GM23338 (cell line): Measurements from ENCODE around the gene LATS1. TPM values are rescaled to one million over a fixed set of nuclear protein-coding genes. Genes with fewer than 3 reads are reported as not detected.

Experiments
- ATAC-seq: fragments of 200-7000 bp; cut with Tn5 transposase; 3 replicates; pipeline ENCODE4 v1.9.1; 2020
- DNase-seq: peaks from one replicate; pipeline ENCODE4 v3.0.0-alpha.2; 2015; ENCODE audit warnings: low spot score
- H2AFZ ChIP-seq: fragments of 200-600 bp; sonication (generic); 2 replicates; pipeline ENCODE4 v1.8.0; 2016; ENCODE audit warnings: antibody characterized with exemption, mild to moderate bottlenecking, moderate library complexity
- H3F3A ChIP-seq: fragments of 200-600 bp; sonication (generic); replicated peaks from 2 replicates; pipeline ENCODE4 v1.8.0; 2017; ENCODE audit warnings: antibody characterized with exemption, mixed run types, low read depth
- H3K27ac ChIP-seq: fragments of 200-600 bp; sonication (generic); 2 replicates; pipeline ENCODE4 v1.6.1; 2016; ENCODE audit warnings: low read depth
- H3K27me3 ChIP-seq: fragments of 200-600 bp; sonication (generic); 2 replicates; pipeline ENCODE4 v1.8.0; 2016; ENCODE audit warnings: mild to moderate bottlenecking, mixed run types, moderate library complexity; ENCODE audit not compliant: insufficient read depth
- H3K36me3 ChIP-seq: fragments of 200-600 bp; sonication (generic); 2 replicates; pipeline ENCODE4 v1.8.0; 2016; ENCODE audit warnings: mild to moderate bottlenecking; ENCODE audit not compliant: insufficient read depth
- H3K4me1 ChIP-seq: fragments of 200-600 bp; sonication (generic); 2 replicates; pipeline ENCODE4 v1.8.0; 2016; ENCODE audit warnings: mild to moderate bottlenecking, moderate library complexity; ENCODE audit not compliant: insufficient read depth
- H3K4me2 ChIP-seq: fragments of 200-600 bp; sonication (generic); 2 replicates; pipeline ENCODE4 v1.7.1; 2017; ENCODE audit warnings: mixed run types
- H3K4me3 ChIP-seq: fragments of 200-600 bp; sonication (generic); 2 replicates; pipeline ENCODE4 v1.6.1; 2016; ENCODE audit warnings: mixed run types
- H3K79me2 ChIP-seq: fragments of 200-600 bp; sonication (generic); replicated peaks from 2 replicates; pipeline ENCODE4 v1.8.0; 2017; ENCODE audit warnings: mild to moderate bottlenecking; ENCODE audit not compliant: insufficient read depth
- H3K9me2 ChIP-seq: fragments of 200-600 bp; sonication (generic); 2 replicates; pipeline ENCODE4 v1.8.0; 2017; ENCODE audit not compliant: insufficient read depth
- H4K20me1 ChIP-seq: fragments of 200-600 bp; sonication (generic); replicated peaks from 2 replicates; pipeline ENCODE4 v1.8.0; 2017; ENCODE audit warnings: mild to moderate bottlenecking; ENCODE audit not compliant: insufficient read depth
- H3K27ac Mint-ChIP-seq: 2 replicates; pipeline ENCODE4 v1.8.0; 2020; ENCODE audit warnings: inconsistent platforms, mild to moderate bottlenecking, moderate library complexity, mixed read lengths
- H3K27me3 Mint-ChIP-seq: 3 replicates; pipeline ENCODE4 v1.8.0; 2022; ENCODE audit warnings: low read depth, mild to moderate bottlenecking, moderate library complexity, mixed read lengths, inconsistent platforms; ENCODE audit not compliant: insufficient read depth, poor library complexity
- H3K36me3 Mint-ChIP-seq: 3 replicates; pipeline ENCODE4 v1.8.0; 2021; ENCODE audit warnings: low read depth, mild to moderate bottlenecking, inconsistent platforms, moderate library complexity, mixed read lengths
- H3K4me1 Mint-ChIP-seq: 3 replicates; pipeline ENCODE4 v1.8.0; 2020; ENCODE audit warnings: mild to moderate bottlenecking, inconsistent platforms, mixed read lengths
- H3K4me3 Mint-ChIP-seq: 3 replicates; pipeline ENCODE4 v1.8.0; 2021; ENCODE audit warnings: moderate library complexity, mild to moderate bottlenecking, inconsistent platforms, mixed read lengths
- H3K9me3 Mint-ChIP-seq: 3 replicates; pipeline ENCODE4 v1.8.0; 2020; ENCODE audit warnings: moderate library complexity, mild to moderate bottlenecking, inconsistent platforms, mixed read lengths
- CREB1 ChIP-seq: fragments of 250-450 bp; sonication (Bioruptor Pico); IDR thresholded peaks from 2 replicates; pipeline ENCODE4 v1.5.0; 2020; ENCODE audit warnings: low read depth, mild to moderate bottlenecking, moderate library complexity
- EZH2 ChIP-seq: fragments of 200-600 bp; sonication (generic); IDR thresholded peaks from one replicate; pipeline ENCODE4 v1.8.0; 2017; ENCODE audit warnings: antibody characterized with exemption, mild to moderate bottlenecking, low read depth; ENCODE audit not compliant: unreplicated experiment
- EZH2phosphoT487 ChIP-seq: fragments of 200-600 bp; sonication (generic); IDR thresholded peaks from one replicate; pipeline ENCODE4 v1.8.1; 2018; ENCODE audit warnings: antibody characterized with exemption; ENCODE audit not compliant: unreplicated experiment
- JUNB ChIP-seq: IDR thresholded peaks from one replicate; pipeline ENCODE4 v1.6.1; 2016; ENCODE audit warnings: antibody characterized with exemption; ENCODE audit not compliant: unreplicated experiment
- POLR2AphosphoS5 ChIP-seq: IDR thresholded peaks from 2 replicates; pipeline ENCODE4 v1.6.1; 2016; ENCODE audit warnings: antibody characterized with exemption, low read depth
- STAT1 ChIP-seq: IDR thresholded peaks from one replicate; pipeline ENCODE4 v1.6.1; 2016; ENCODE audit warnings: antibody characterized with exemption; ENCODE audit not compliant: unreplicated experiment
- ZNF114 ChIP-seq: fragments of 250-450 bp; sonication (Bioruptor Pico); IDR thresholded peaks from 2 replicates; pipeline ENCODE4 v1.5.0; 2020; ENCODE audit warnings: mild to moderate bottlenecking, moderate library complexity
- ZNF331 ChIP-seq: fragments of 250-450 bp; sonication (Bioruptor Pico); IDR thresholded peaks from 2 replicates; pipeline ENCODE4 v1.5.0; 2020; ENCODE audit warnings: low read depth, mild to moderate bottlenecking, moderate library complexity
- polyA plus RNA-seq: library from polyadenylated mRNA; unstranded; fragments of >200 nt; fragmentation: Nextera tagmentation; extraction: Ambion mirVana; gene quantifications from 2 replicates; pipeline ENCODE4 v1.2.1, GENCODE V29; 2016
- total RNA-seq: library from RNA; depleted of rRNA; stranded (reverse); fragments of >200 nt; shearing (Covaris generic); gene quantifications from 2 replicates; pipeline ENCODE4 v1.2.3, GENCODE V29; 2014
- TF ChIP-seq, protein P1 (sequence below), 2 experiments: fragments of 200-600 bp in 1 of 2; sonication (generic) in 1 of 2; conservative IDR thresholded peaks; 2 replicates each; pipeline versions ENCODE4 v1.5.1 to v1.6.1; 2016 to 2017; ENCODE audit warnings: antibody characterized with exemption in 2 of 2, low read depth in 2 of 2, mild to moderate bottlenecking in 2 of 2, moderate library complexity in 1 of 2
- TF ChIP-seq, protein P2 (sequence below): IDR thresholded peaks from one replicate; pipeline ENCODE4 v1.6.1; 2018; ENCODE audit warnings: antibody characterized with exemption; ENCODE audit not compliant: unreplicated experiment
- TF ChIP-seq, protein P3 (sequence below): IDR thresholded peaks from 2 replicates; pipeline ENCODE4 v1.6.1; 2016; ENCODE audit warnings: antibody characterized with exemption

Gene LATS1
- total and polyA plus RNA-seq, 2 experiments from 2014 or later, result 7.5 to 18.8 TPM

DNA sequence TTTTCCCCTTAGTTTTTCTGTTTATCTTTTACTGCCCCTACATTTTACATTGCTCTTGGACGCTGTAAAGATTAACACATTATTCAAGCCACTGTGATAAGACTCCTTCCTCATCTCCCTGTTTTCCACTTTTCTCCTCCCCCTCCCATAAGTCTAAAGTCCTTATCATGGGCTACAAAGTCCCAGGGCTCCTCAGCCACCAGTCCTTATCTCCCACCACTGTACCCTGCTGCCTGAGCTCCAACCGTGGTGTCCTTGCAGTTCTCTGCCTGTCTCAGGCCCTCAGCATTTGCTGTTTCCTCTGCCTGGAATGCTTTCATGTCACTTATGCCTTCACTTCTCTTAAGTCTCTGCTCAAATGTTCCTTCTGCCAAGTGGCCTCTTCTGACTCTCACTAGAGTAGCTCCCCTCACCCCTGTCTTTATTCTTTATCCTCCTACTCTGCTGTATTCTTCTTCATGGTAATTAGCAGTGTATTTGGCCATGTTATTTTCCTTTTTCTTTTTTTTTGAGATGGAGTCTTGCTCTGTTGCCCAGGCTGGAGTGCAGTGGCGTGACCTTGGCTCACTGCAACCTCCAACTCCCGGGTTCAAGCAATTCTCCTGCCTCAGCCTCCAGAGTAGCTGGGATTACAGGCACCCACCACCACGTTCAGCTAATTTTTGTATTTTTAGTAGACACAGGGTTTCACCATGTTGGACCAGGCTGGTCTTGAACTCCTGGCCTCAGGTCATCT is 10.8 kb upstream of the LATS1 start (continued):
- TF ChIP-seq, protein P1, sequence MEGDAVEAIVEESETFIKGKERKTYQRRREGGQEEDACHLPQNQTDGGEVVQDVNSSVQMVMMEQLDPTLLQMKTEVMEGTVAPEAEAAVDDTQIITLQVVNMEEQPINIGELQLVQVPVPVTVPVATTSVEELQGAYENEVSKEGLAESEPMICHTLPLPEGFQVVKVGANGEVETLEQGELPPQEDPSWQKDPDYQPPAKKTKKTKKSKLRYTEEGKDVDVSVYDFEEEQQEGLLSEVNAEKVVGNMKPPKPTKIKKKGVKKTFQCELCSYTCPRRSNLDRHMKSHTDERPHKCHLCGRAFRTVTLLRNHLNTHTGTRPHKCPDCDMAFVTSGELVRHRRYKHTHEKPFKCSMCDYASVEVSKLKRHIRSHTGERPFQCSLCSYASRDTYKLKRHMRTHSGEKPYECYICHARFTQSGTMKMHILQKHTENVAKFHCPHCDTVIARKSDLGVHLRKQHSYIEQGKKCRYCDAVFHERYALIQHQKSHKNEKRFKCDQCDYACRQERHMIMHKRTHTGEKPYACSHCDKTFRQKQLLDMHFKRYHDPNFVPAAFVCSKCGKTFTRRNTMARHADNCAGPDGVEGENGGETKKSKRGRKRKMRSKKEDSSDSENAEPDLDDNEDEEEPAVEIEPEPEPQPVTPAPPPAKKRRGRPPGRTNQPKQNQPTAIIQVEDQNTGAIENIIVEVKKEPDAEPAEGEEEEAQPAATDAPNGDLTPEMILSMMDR (conservative IDR thresholded peaks at IDR 0.05; ENCODE audit: low read depth in 2 of 2), result no peak
- TF ChIP-seq JUNB, result no peak
- TF ChIP-seq, protein P2, sequence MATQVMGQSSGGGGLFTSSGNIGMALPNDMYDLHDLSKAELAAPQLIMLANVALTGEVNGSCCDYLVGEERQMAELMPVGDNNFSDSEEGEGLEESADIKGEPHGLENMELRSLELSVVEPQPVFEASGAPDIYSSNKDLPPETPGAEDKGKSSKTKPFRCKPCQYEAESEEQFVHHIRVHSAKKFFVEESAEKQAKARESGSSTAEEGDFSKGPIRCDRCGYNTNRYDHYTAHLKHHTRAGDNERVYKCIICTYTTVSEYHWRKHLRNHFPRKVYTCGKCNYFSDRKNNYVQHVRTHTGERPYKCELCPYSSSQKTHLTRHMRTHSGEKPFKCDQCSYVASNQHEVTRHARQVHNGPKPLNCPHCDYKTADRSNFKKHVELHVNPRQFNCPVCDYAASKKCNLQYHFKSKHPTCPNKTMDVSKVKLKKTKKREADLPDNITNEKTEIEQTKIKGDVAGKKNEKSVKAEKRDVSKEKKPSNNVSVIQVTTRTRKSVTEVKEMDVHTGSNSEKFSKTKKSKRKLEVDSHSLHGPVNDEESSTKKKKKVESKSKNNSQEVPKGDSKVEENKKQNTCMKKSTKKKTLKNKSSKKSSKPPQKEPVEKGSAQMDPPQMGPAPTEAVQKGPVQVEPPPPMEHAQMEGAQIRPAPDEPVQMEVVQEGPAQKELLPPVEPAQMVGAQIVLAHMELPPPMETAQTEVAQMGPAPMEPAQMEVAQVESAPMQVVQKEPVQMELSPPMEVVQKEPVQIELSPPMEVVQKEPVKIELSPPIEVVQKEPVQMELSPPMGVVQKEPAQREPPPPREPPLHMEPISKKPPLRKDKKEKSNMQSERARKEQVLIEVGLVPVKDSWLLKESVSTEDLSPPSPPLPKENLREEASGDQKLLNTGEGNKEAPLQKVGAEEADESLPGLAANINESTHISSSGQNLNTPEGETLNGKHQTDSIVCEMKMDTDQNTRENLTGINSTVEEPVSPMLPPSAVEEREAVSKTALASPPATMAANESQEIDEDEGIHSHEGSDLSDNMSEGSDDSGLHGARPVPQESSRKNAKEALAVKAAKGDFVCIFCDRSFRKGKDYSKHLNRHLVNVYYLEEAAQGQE, result no peak
- TF ChIP-seq, protein P3, sequence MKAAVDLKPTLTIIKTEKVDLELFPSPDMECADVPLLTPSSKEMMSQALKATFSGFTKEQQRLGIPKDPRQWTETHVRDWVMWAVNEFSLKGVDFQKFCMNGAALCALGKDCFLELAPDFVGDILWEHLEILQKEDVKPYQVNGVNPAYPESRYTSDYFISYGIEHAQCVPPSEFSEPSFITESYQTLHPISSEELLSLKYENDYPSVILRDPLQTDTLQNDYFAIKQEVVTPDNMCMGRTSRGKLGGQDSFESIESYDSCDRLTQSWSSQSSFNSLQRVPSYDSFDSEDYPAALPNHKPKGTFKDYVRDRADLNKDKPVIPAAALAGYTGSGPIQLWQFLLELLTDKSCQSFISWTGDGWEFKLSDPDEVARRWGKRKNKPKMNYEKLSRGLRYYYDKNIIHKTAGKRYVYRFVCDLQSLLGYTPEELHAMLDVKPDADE, result no peak

DNA sequence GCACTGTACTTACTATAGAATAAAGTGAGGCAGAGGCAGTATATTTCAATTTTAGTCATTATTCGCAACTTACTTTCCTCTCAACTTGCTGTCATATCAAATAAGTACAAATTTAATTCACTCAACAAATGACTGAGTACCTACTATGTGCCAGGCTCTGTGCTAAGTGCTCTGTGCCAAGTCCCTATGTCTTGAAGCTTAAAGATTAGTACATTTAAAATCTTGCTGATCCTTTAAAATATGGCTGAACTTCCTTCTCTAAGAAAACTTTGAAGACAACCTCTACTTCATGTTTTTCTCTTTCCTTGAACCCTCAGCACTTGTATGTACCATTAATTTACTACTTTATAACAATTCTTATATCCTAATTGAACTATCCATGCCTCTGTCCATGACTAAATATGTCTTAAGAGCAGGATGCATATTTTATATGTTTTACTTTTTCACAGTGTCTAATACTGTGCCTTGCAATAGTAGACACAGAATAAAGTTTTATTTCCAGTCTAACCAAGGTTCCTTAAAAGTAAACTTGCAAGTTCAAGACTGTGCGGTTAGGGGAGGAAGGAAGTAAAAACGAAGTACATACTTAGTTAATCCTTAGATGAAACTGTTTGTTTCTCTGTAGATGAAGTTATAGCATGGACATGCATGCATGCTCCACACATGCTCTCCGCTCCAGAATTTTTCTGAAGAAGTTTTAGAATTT is 10.0 kb upstream of the LATS1 start:
- no peak for ATAC-seq
- H3K4me2 ChIP-seq, result no peak overlapping the region
- no peak for DNase-seq
- Mint-ChIP-seq H3K27ac (no peak overlapping the region), H3K27me3 (peaks cover 1% of the 10 kb centered on the region), H3K9me3 (no peaks in the 10 kb centered on the region), H3K4me1 (no peaks in the 10 kb centered on the region), H3K36me3 (peaks cover 58% of the 10 kb centered on the region), H3K4me3 (no peak overlapping the region)
- H3F3A ChIP-seq, result peaks cover 6% of the 10 kb centered on the region
- no peak overlapping the region for H3K4me3 ChIP-seq
- no peak overlapping the region for H2AFZ ChIP-seq
- no peak overlapping the region for H3K27ac ChIP-seq
- no peaks in the 10 kb centered on the region; the same call in 1 of the 2 replicates for H4K20me1 ChIP-seq
- H3K36me3 ChIP-seq, result peaks cover 52% of the 10 kb centered on the region
- H3K9me2 ChIP-seq, result no peaks in the 10 kb centered on the region
- H3K4me1 ChIP-seq, result no peaks in the 10 kb centered on the region
- H3K79me2 ChIP-seq, result no peaks in the 10 kb centered on the region
- no peaks in the 10 kb centered on the region for H3K27me3 ChIP-seq
- TF ChIP-seq, protein P3, result no peak
- TF ChIP-seq ZNF114 (CRISPR knock-in tag) (no peak), EZH2 (no peak), ZNF331 (CRISPR knock-in tag) (no peak), EZH2phosphoT487 (no peak), JUNB (no peak), CREB1 (CRISPR knock-in tag) (no peak), POLR2AphosphoS5 (no peak), STAT1 (no peak)
- TF ChIP-seq, protein P2, result no peak
- TF ChIP-seq, protein P1 (conservative IDR thresholded peaks at IDR 0.05; ENCODE audit: low read depth in 2 of 2), result no peak
